Activated CD4-positive, alpha-beta T cell treated with anti-CD3 and anti-CD28 coated beads, Interleukin-2, amount 50 U/mL, for 24 hours (primary cell): ENCODE measurements around the gene NDC80.
"Not testable (repeated sequence)": the region's sequence is repeated elsewhere in the genome, so short reads cannot be mapped to it uniquely, and the experiment has no call there.

ENCODE experiments used
- DNase-seq, 2 donors: peaks; one replicate each; pipeline ENCODE4 v3.0.0-alpha.2; 2020; ENCODE audit warnings: low read depth in 1 of 2, low spot score in 1 of 2

NDC80 gene

GRCh38 chr18:2571200-2572170 lies at the start of gene NDC80, which contains the start of gene METTL4:
TSS of gene NDC80 (plus strand) at chr18:2571557. CDS start at chr18:2572986, 1,429 bp downstream.
TSS of gene METTL4 (minus strand) at chr18:2571505. CDS start at chr18:2567216, 4,289 bp downstream.
- DNase-seq = peak; percentile 73 to 74

DNA sequence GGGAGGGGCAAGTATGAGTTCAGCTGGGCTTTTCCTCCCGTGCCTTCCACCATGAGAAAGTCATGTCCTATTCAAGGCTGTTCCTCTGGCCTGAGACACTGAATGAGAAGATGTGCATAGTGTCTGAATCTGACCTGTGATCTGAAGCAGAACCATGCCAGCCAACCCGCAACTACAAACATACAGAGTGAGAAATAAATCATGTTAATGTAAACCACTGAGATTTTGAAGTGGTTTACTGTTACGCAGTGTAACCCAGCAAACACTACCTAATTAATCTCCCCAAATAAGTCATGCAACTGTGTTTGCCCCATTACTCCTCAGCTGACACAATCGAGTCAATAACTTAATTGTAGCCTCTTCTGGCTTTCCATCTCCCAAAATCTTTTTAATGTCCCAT lies 49.2 kb upstream of the NDC80 start:
- DNase-seq = no peak

DNA sequence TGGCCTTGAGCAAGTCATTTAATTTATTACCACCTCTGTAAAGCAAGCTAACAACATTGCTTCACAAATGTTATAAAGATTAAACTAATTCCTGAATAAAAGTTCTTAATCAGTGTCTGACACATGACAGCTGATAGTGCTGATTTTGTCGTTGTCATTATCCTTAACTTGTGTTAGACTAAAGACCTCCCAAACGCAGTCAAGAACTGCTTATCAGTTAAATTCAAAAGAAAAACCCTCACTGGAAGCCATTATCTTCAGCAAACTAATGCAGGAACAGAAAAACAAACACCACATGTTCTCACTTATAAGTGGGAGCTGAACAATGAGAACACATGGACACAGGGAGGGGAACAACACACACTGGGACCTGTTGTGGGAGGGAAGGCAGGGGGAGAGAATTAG lies 46.6 kb upstream of the NDC80 start:
- DNase-seq = not testable (repeated sequence)

DNA sequence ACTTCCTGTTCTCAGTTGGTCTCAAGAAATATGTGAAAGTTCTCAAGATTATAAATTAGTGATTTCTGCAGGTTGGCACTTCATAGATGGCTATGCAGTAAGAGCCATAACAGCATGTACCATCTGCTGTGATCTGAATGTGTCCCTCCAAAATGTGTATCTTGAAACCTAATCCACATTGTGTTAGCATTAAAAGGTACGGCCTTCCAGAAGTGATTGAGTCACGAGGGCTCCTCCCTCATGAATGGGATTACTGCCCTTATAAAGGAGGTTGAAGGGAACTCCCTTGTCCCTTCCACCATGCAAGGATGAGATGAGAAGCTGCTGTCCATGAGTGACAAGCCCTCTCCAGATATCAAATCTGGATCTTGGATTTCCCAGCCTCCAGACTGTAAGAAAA lies 45.0 kb upstream of the NDC80 start:
- no peak for DNase-seq

GRCh38 chr18:2529154-2529553 lies 42.2 kb upstream of the NDC80 start:
- no peak for DNase-seq

- DNase-seq = no peak
Observed at GRCh38 chr18:2531751-2532150, 39.6 kb upstream of the NDC80 start.

GRCh38 chr18:2532797-2533196 lies 38.6 kb upstream of the NDC80 start:
- DNase-seq = no peak

- no peak for DNase-seq
Observed at GRCh38 chr18:2534906-2535305, 36.5 kb upstream of the NDC80 start.

GRCh38 chr18:2535419-2535910 lies 35.9 kb upstream of the NDC80 start:
- no peak for DNase-seq

GRCh38 chr18:2536063-2536462 lies 35.3 kb upstream of the NDC80 start:
- no peak for DNase-seq

- DNase-seq = no peak
Observed at GRCh38 chr18:2536493-2536892, 34.9 kb upstream of the NDC80 start.

DNA sequence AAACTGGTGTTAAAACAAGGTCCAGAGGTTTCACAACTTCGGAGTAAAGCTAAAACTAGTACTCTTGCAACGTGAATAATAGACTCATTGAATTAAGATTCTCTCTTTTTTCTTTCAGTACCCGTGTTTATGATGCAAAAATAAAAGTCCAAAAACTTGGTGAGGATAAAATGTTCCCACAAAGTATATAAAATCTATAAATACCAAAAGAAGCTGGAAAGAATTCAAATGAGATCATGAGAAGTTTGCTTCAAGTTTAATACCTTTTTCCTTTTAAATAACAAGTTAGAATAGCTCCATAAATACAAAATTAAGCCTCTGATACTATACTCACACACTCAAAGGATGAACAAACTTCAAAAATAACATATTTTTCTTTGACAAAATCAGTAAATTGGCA lies 34.1 kb upstream of the NDC80 start:
- no peak for DNase-seq

- no peak for DNase-seq
Observed at GRCh38 chr18:2538236-2538635, 33.1 kb upstream of the NDC80 start.

DNA sequence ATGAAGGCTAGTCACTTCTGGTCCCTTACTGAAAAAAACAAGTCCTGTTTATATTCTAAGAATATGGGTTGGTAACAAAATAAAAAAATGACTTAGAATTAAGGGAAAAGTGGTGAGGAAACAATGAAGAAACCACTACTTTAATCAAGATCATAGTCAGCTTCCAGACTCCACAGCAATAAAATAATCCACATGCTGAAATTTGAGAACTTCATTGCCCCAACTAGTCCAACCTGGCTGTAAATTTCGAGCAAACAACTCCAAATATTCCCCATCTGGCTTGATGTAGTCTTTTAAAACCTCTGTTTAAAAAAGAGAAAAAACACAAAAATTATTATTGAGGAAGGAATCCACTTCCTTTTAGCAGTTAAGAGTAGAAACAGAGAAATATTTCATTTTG lies 32.5 kb upstream of the NDC80 start:
- DNase-seq = no peak

GRCh38 chr18:2540575-2540974 lies 30.8 kb upstream of the NDC80 start:
- no peak for DNase-seq

DNA sequence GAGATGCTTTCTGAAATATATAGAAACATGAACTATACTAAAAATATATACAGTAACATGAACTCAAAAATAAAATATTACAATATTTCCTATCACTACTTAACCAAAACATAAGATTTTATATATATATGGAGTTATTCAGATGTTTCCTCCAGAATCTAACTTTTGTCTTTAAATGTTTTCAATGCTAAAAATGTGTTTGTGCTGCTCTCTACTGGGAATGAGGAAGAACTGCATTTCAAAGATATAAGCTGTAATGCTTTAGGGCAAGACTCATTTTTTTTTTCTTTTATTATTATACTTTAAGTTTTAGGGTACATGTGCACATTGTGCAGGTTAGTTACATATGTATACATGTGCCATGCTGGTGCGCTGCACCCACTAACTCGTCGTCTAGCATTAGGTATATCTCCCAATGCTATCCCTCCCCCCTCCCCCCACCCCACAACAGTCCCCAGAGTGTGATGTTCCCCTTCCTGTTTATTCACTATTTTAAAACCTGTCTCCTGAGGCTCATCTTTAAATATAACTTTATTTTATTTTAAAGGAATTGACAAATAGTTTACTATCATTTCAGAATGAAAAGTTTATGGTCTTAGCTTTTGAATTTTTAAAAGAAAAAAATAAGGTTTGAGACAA lies 29.3 kb upstream of the NDC80 start:
- not testable (repeated sequence) for DNase-seq

GRCh38 chr18:2545155-2545554 lies 26.2 kb upstream of the NDC80 start:
- DNase-seq = no peak

DNA sequence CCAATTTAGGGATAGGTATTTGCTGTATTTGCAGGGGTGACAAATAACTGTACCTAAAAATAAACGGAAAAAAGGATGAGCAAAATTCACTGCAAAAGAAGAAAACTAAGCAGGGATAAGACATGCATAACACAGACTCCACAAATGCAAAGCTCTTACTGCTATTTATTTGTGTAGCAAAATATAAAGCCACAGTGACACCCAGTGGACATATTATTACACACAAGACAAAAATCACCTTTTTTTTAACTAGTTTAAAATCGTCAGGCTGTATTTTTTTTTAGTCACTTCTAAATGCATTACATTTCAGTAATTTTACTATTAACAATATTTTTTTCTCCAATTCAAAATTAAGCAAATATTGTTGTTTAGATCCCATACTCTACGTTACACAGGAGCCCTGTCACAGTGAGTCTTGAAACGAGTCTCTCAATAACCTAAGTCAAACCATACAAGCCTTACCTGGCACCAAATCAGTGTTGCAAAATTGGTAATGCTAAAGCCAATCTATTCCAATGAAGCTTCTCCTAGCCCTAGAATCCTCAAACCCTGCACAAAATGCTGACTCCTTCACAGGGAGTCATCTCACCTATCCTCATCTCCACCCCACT lies 23.8 kb upstream of the NDC80 start:
- no peak for DNase-seq

- no peak for DNase-seq
Observed at GRCh38 chr18:2549462-2549861, 21.9 kb upstream of the NDC80 start.

GRCh38 chr18:2551425-2551824 lies 19.9 kb upstream of the NDC80 start:
- no peak for DNase-seq

DNA sequence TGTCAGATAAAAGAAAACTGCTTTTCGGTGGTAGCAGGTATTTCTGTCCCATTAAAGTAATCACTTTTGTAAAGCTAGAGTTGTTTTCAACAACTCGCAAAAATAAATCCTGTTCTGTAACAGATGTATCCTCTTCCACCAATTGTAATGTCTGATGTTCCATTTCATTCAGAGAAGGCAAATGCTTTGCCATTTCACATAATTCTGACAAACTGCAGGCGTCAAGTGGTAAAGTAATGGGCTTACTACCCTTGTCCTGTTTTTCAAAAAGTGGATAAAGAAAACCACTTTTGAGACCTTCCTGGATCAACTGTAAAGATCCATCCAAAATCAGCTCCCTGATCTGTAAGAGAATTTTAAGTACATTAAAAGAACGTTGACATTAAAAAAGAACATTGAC lies 16.7 kb upstream of the NDC80 start:
- no peak for DNase-seq

GRCh38 chr18:2555895-2556294 lies 15.5 kb upstream of the NDC80 start:
- DNase-seq = no peak
